ENCODE results near the gene RAD51. TPM values are rescaled to one million over a fixed set of nuclear protein-coding genes. Genes with fewer than 3 reads are reported as not detected.
A peak's percentile ranks its signal among the peaks of the same experiment; 100 is the strongest.
"Not testable (repeated sequence)": the region's sequence is repeated elsewhere in the genome, so short reads cannot be mapped to it uniquely, and the experiment has no call there.

RAD51 gene
- total RNA-seq: 1 to 10 TPM; 2.5 to 3.7 TPM
- 1 to 10 TPM; 6.3 to 7.9 TPM for polyA plus RNA-seq (ENCODE audit: insufficient read length in 2 of 2)
- long read RNA-seq, donor 1, partial matches to known transcripts: 5 of 5 reads
- long read RNA-seq, donor 1, other reads (novel, unspliced or antisense): 0 of 5 reads
- long read RNA-seq, donor 2, partial matches to known transcripts: 0 of 3 reads
- long read RNA-seq, donor 2, other reads (novel, unspliced or antisense): 0 of 3 reads
- long read RNA-seq, donor 3: 0 reads
- long read RNA-seq, donor 4, partial matches to known transcripts: 0 of 3 reads
- long read RNA-seq, donor 4, other reads (novel, unspliced or antisense): 0 of 3 reads

- Histone ChIP-seq H3K4me3 (ENCODE audit: low read depth, low read length) (peak within 1 kb of the TSS; percentile 98), H3K27me3 (ENCODE audit: control insufficient read depth, insufficient read depth, low read length) (no peaks in the 10 kb centered on the region), H3K36me3 (ENCODE audit: control insufficient read depth, insufficient read depth, low read length) (no peaks in the 10 kb centered on the region), H3K9me3 (ENCODE audit: control insufficient read depth, insufficient read depth, low read length) (no peaks in the 10 kb centered on the region), H3K27ac (ENCODE audit: low read depth, low read length) (peak within 1 kb of the TSS; percentile 100), H3K4me1 (ENCODE audit: control insufficient read depth, insufficient read depth, low read length) (peaks cover 21% of the 10 kb centered on the region)
- 0% methylated on average over 80 of the region's 81 CpGs for WGBS (ENCODE audit: insufficient coverage)
- DNase-seq (ENCODE audit: low read depth in 4 of 6, low spot score in 6 of 6): peak; percentile 83 to 98 (median 90)
Observed at GRCh38 chr15:40694688-40695468, at the start of gene RAD51. TSS of gene RAD51 (plus strand) at chr15:40695174. CDS start at chr15:40698759, 3,585 bp downstream.

- Histone ChIP-seq H3K27ac (ENCODE audit: low read depth, low read length) (no peak overlapping the region), H3K36me3 (ENCODE audit: control insufficient read depth, insufficient read depth, low read length) (no peaks in the 10 kb centered on the region), H3K9me3 (ENCODE audit: control insufficient read depth, insufficient read depth, low read length) (no peaks in the 10 kb centered on the region), H3K4me3 (ENCODE audit: low read depth, low read length) (no peak overlapping the region), H3K27me3 (ENCODE audit: control insufficient read depth, insufficient read depth, low read length) (no peaks in the 10 kb centered on the region), H3K4me1 (ENCODE audit: control insufficient read depth, insufficient read depth, low read length) (no peaks in the 10 kb centered on the region)
- DNase-seq (ENCODE audit: low read depth in 4 of 6, low spot score in 6 of 6): no peak
- 100% methylated on average over 1 of the region's 1 CpG for whole genome bisulfite sequencing (ENCODE audit: insufficient coverage)
Observed at GRCh38 chr15:40647523-40647922, 47.5 kb upstream of the RAD51 start.

- no peak for DNase-seq (ENCODE audit: low read depth in 4 of 6, low spot score in 6 of 6)
- Histone ChIP-seq H3K4me1 (ENCODE audit: control insufficient read depth, insufficient read depth, low read length) (no peaks in the 10 kb centered on the region), H3K36me3 (ENCODE audit: control insufficient read depth, insufficient read depth, low read length) (no peaks in the 10 kb centered on the region), H3K27ac (ENCODE audit: low read depth, low read length) (no peak overlapping the region), H3K27me3 (ENCODE audit: control insufficient read depth, insufficient read depth, low read length) (no peaks in the 10 kb centered on the region), H3K9me3 (ENCODE audit: control insufficient read depth, insufficient read depth, low read length) (no peaks in the 10 kb centered on the region), H3K4me3 (ENCODE audit: low read depth, low read length) (no peak overlapping the region)
Observed at GRCh38 chr15:40650479-40650878, 44.5 kb upstream of the RAD51 start.

- Histone ChIP-seq H3K4me3 (ENCODE audit: low read depth, low read length) (no peak overlapping the region), H3K4me1 (ENCODE audit: control insufficient read depth, insufficient read depth, low read length) (no peaks in the 10 kb centered on the region), H3K27ac (ENCODE audit: low read depth, low read length) (no peak overlapping the region), H3K36me3 (ENCODE audit: control insufficient read depth, insufficient read depth, low read length) (no peaks in the 10 kb centered on the region), H3K9me3 (ENCODE audit: control insufficient read depth, insufficient read depth, low read length) (no peaks in the 10 kb centered on the region), H3K27me3 (ENCODE audit: control insufficient read depth, insufficient read depth, low read length) (no peaks in the 10 kb centered on the region)
- 100% methylated on average over 1 of the region's 5 CpGs for WGBS (ENCODE audit: insufficient coverage)
- DNase-seq (ENCODE audit: low read depth in 4 of 6, low spot score in 6 of 6): no peak
Observed at GRCh38 chr15:40660686-40661085, 34.3 kb upstream of the RAD51 start.

GRCh38 chr15:40664909-40665308 is 30.1 kb upstream of the RAD51 start:
- H3K27ac ChIP-seq (ENCODE audit: low read depth, low read length): no peak overlapping the region
- no peaks in the 10 kb centered on the region for H3K4me1 ChIP-seq (ENCODE audit: control insufficient read depth, insufficient read depth, low read length)
- H3K36me3 ChIP-seq (ENCODE audit: control insufficient read depth, insufficient read depth, low read length): no peaks in the 10 kb centered on the region
- no peaks in the 10 kb centered on the region for H3K9me3 ChIP-seq (ENCODE audit: control insufficient read depth, insufficient read depth, low read length)
- no peak overlapping the region for H3K4me3 ChIP-seq (ENCODE audit: low read depth, low read length)
- WGBS (ENCODE audit: insufficient coverage): 92% methylated on average over 3 of the region's 7 CpGs
- DNase-seq (ENCODE audit: low read depth in 4 of 6, low spot score in 6 of 6): no peak
- H3K27me3 ChIP-seq (ENCODE audit: control insufficient read depth, insufficient read depth, low read length): no peaks in the 10 kb centered on the region

- H3K9me3 ChIP-seq (ENCODE audit: control insufficient read depth, insufficient read depth, low read length); H3K36me3 ChIP-seq (ENCODE audit: control insufficient read depth, insufficient read depth, low read length); DNase-seq (ENCODE audit: low read depth in 4 of 6, low spot score in 6 of 6); H3K4me1 ChIP-seq (ENCODE audit: control insufficient read depth, insufficient read depth, low read length); H3K4me3 ChIP-seq (ENCODE audit: low read depth, low read length); H3K27me3 ChIP-seq (ENCODE audit: control insufficient read depth, insufficient read depth, low read length); H3K27ac ChIP-seq (ENCODE audit: low read depth, low read length): not testable (repeated sequence)
- 83% methylated on average over 2 of the region's 6 CpGs for WGBS (ENCODE audit: insufficient coverage)
Observed at GRCh38 chr15:40676290-40676689, 18.7 kb upstream of the RAD51 start.

- H3K27me3 ChIP-seq (ENCODE audit: control insufficient read depth, insufficient read depth, low read length); H3K9me3 ChIP-seq (ENCODE audit: control insufficient read depth, insufficient read depth, low read length); H3K27ac ChIP-seq (ENCODE audit: low read depth, low read length); H3K36me3 ChIP-seq (ENCODE audit: control insufficient read depth, insufficient read depth, low read length); H3K4me3 ChIP-seq (ENCODE audit: low read depth, low read length); DNase-seq (ENCODE audit: low read depth in 4 of 6, low spot score in 6 of 6); H3K4me1 ChIP-seq (ENCODE audit: control insufficient read depth, insufficient read depth, low read length): not testable (repeated sequence)
- 97% methylated on average over 26 of the region's 38 CpGs for WGBS (ENCODE audit: insufficient coverage)
Observed at GRCh38 chr15:40676906-40677305, 18.1 kb upstream of the RAD51 start.

- H3K9me3 ChIP-seq (ENCODE audit: control insufficient read depth, insufficient read depth, low read length): no peaks in the 10 kb centered on the region
- no peaks in the 10 kb centered on the region for H3K4me1 ChIP-seq (ENCODE audit: control insufficient read depth, insufficient read depth, low read length)
- H3K27ac ChIP-seq (ENCODE audit: low read depth, low read length): no peak overlapping the region
- H3K4me3 ChIP-seq (ENCODE audit: low read depth, low read length): no peak overlapping the region
- DNase-seq (ENCODE audit: low read depth in 4 of 6, low spot score in 6 of 6): no peak
- no peaks in the 10 kb centered on the region for H3K27me3 ChIP-seq (ENCODE audit: control insufficient read depth, insufficient read depth, low read length)
- WGBS (ENCODE audit: insufficient coverage): 100% methylated on average over 1 of the region's 1 CpG
- no peaks in the 10 kb centered on the region for H3K36me3 ChIP-seq (ENCODE audit: control insufficient read depth, insufficient read depth, low read length)
Observed at GRCh38 chr15:40680151-40680550, 14.8 kb upstream of the RAD51 start.

- H3K27ac ChIP-seq (ENCODE audit: low read depth, low read length): not testable (repeated sequence)
- WGBS (ENCODE audit: insufficient coverage): no CpG with 5 or more reads among the region's 1 CpG
Observed at GRCh38 chr15:40680959-40681358, 14.0 kb upstream of the RAD51 start.

GRCh38 chr15:40684381-40684780 is 10.6 kb upstream of the RAD51 start:
- Histone ChIP-seq H3K4me3 (ENCODE audit: low read depth, low read length) (no peak overlapping the region), H3K27me3 (ENCODE audit: control insufficient read depth, insufficient read depth, low read length) (no peaks in the 10 kb centered on the region), H3K36me3 (ENCODE audit: control insufficient read depth, insufficient read depth, low read length) (no peaks in the 10 kb centered on the region), H3K27ac (ENCODE audit: low read depth, low read length) (no peak overlapping the region), H3K4me1 (ENCODE audit: control insufficient read depth, insufficient read depth, low read length) (no peaks in the 10 kb centered on the region), H3K9me3 (ENCODE audit: control insufficient read depth, insufficient read depth, low read length) (no peaks in the 10 kb centered on the region)
- no peak for DNase-seq (ENCODE audit: low read depth in 4 of 6, low spot score in 6 of 6)

More at GRCh38 chr15:40680959-40681358, 14.0 kb upstream of the RAD51 start:
- not testable (repeated sequence) for H3K4me3 ChIP-seq (ENCODE audit: low read depth, low read length); H3K9me3 ChIP-seq (ENCODE audit: control insufficient read depth, insufficient read depth, low read length); H3K36me3 ChIP-seq (ENCODE audit: control insufficient read depth, insufficient read depth, low read length); DNase-seq (ENCODE audit: low read depth in 4 of 6, low spot score in 6 of 6); H3K4me1 ChIP-seq (ENCODE audit: control insufficient read depth, insufficient read depth, low read length); H3K27me3 ChIP-seq (ENCODE audit: control insufficient read depth, insufficient read depth, low read length)
